NCI-H1436 (cell line): Measurements from ENCODE around the gene MLX.
A peak's percentile ranks its signal among the peaks of the same experiment; 100 is the strongest.
"Not testable (repeated sequence)": the region's sequence is repeated elsewhere in the genome, so short reads cannot be mapped to it uniquely, and the experiment has no call there.

ENCODE experiments used
- DNase-seq: peaks from one replicate; lab custom pipeline; 2025; lab: John Stamatoyannopoulos, UW

Gene MLX

GRCh38 chr17:42555122-42555622 lies 11.7 kb upstream of the MLX start:
- DNase-seq = no peak

GRCh38 chr17:42555961-42556617 lies 10.8 kb upstream of the MLX start:
- DNase-seq = not testable (repeated sequence)

- no peak for DNase-seq
Observed at GRCh38 chr17:42559075-42559474, 7.8 kb upstream of the MLX start.

GRCh38 chr17:42560246-42560645 lies 6.7 kb upstream of the MLX start:
- DNase-seq = no peak

GRCh38 chr17:42561897-42562387 lies 5.0 kb upstream of the MLX start, which contains the start of gene COASY:
Gene COASY (plus strand): TSS chr17:42562148. CDS start chr17:42562623, 475 bp downstream.
- DNase-seq = peak; percentile 99

GRCh38 chr17:42562388-42563142 lies 4.3 kb upstream of the MLX start:
- no peak for DNase-seq

- no peak for DNase-seq
Observed at GRCh38 chr17:42563143-42563509, 3.8 kb upstream of the MLX start.

GRCh38 chr17:42563543-42563942 lies 3.4 kb upstream of the MLX start:
- DNase-seq = no peak

GRCh38 chr17:42563950-42564349 lies 3.0 kb upstream of the MLX start:
- DNase-seq = no peak

- no peak for DNase-seq
Observed at GRCh38 chr17:42564815-42565522, 1.9 kb upstream of the MLX start.

- no peak for DNase-seq
Observed at GRCh38 chr17:42565523-42566214, 1.2 kb upstream of the MLX start.

GRCh38 chr17:42566215-42566882 lies 551 bp upstream of the MLX start:
- DNase-seq = no peak

GRCh38 chr17:42568341-42569111 lies 1.6 kb downstream of the MLX start:
- no peak for DNase-seq

- no peak for DNase-seq
Observed at GRCh38 chr17:42571435-42572225, 4.7 kb downstream of the MLX start.

GRCh38 chr17:42573095-42573494 lies 6.2 kb downstream of the MLX start:
- DNase-seq = no peak

- DNase-seq = no peak
Observed at GRCh38 chr17:42574463-42574862, 7.6 kb downstream of the MLX start.

- no peak for DNase-seq
Observed at GRCh38 chr17:42577140-42577531, 10.2 kb downstream of the MLX start.

GRCh38 chr17:42577532-42578281 lies 10.8 kb downstream of the MLX start, which contains the start of gene PSMC3IP:
Gene PSMC3IP (minus strand): TSS chr17:42577729. CDS start chr17:42577686, 43 bp downstream.
- DNase-seq = peak; percentile 97

GRCh38 chr17:42578282-42578869 lies 11.5 kb downstream of the MLX start:
- DNase-seq = peak; percentile 83
